ENCODE measurements around the gene UGT1A5.

The UGT1A5 gene

DNA sequence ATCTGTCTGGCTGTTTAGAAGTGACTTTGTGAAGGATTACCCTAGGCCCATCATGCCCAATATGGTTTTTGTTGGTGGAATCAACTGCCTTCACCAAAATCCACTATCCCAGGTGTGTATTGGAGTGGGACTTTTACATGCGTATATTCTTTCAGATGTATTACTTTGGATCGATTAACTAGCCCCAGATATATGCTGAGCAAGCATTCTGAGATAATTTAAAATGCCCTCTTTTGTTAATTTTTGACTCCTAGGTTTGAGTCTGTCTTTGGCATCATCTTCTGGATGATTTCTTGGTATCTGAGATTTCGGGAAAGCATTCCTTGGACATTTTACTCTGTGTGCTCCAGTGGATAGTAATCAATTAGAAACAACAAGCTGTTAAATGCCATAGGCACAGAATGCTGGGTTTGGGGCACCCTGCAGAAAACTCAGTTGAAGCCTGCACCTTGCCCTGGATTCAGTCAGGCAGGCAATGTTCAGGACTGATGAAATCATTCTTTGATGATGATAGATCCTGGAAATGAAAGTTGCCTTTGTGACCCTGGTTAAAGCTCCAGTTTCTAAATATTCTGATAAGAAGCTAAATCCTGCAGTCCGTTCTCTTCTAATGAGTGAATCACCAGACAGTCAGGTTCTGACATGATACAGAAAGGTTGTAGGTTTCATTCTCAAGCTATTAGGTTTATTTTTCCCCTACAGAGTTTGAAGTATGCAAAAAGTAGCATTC, 48.5 kb downstream of the UGT1A5 start:
- TF ChIP-seq, protein P1, sequence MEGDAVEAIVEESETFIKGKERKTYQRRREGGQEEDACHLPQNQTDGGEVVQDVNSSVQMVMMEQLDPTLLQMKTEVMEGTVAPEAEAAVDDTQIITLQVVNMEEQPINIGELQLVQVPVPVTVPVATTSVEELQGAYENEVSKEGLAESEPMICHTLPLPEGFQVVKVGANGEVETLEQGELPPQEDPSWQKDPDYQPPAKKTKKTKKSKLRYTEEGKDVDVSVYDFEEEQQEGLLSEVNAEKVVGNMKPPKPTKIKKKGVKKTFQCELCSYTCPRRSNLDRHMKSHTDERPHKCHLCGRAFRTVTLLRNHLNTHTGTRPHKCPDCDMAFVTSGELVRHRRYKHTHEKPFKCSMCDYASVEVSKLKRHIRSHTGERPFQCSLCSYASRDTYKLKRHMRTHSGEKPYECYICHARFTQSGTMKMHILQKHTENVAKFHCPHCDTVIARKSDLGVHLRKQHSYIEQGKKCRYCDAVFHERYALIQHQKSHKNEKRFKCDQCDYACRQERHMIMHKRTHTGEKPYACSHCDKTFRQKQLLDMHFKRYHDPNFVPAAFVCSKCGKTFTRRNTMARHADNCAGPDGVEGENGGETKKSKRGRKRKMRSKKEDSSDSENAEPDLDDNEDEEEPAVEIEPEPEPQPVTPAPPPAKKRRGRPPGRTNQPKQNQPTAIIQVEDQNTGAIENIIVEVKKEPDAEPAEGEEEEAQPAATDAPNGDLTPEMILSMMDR (IDR thresholded peaks at IDR 0.05; ENCODE audit: low read depth, low read length): no peak
- DNase-seq (ENCODE audit: extremely low read depth, low read depth): no peak

DNA sequence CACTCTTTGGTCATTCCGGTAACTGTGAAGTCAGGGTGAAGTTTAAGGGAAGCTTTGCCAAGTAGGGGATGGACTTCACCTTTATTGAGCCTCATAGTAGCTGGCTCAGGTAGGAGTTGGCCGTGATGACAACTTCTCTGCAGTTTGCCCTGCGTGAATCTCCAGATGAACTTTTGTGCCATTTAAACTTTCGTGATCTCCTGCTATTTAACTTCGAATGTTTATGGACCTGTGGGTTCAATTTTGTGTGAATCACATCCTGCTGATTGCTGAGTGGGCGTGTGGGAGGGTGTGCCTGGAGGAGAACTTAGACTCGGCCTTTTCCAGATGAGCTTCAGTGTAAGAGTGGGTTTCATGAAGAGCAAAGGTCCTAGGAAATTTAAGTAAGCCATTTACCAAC, 51.6 kb downstream of the UGT1A5 start:
- DNase-seq (ENCODE audit: extremely low read depth, low read depth): peak; percentile 20
- TF ChIP-seq, protein P1 (IDR thresholded peaks at IDR 0.05; ENCODE audit: low read depth, low read length): no peak

DNA sequence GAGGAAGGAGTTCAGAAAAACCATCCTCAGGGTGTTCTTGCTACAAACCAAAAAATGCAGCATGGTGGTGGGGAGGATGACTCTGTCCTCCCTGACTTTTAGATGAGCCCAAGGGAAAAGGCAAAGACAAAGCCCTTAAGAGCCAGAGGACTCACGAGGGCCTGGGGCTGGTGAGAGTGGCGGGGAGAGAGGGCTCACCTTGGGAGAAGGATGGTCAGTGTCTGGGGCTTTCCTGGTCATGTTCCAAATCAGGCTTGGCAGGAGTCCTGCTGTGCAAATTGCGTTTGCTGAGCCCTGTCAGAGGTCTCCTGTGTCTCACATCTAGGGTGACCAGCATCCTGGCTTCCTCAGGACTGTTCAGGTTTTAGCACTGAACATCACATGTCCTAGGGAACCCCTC, 52.1 kb downstream of the UGT1A5 start:
- no peak for DNase-seq (ENCODE audit: extremely low read depth, low read depth)
- TF ChIP-seq, protein P1 (IDR thresholded peaks at IDR 0.05; ENCODE audit: low read depth, low read length): no peak

DNA sequence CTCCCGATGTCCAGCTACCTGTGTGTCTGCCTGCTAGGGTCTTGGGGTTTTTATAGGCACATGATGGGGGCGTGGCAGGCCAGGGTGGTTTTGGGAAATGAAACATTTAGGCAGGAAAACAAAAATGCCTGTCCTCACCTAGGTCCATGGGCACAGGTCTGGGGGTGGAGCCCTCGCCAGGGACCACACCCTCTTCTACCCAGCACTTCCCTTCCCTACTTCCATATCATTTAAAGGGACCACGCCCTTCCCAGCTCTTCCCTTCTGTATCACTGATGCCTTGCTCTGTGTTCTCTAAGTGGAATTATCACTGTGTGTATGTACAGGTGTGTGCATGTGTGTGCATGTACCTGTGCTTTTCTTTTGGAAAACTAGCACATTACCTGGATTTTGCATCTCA, 53.7 kb downstream of the UGT1A5 start:
- TF ChIP-seq, protein P1 (IDR thresholded peaks at IDR 0.05; ENCODE audit: low read depth, low read length): no peak
- no peak for DNase-seq (ENCODE audit: extremely low read depth, low read depth)

DNA sequence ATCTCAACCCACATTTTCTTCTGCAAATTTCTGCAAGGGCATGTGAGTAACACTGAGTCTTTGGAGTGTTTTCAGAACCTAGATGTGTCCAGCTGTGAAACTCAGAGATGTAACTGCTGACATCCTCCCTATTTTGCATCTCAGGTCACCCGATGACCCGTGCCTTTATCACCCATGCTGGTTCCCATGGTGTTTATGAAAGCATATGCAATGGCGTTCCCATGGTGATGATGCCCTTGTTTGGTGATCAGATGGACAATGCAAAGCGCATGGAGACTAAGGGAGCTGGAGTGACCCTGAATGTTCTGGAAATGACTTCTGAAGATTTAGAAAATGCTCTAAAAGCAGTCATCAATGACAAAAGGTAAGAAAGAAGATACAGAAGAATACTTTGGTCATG, 55.4 kb downstream of the UGT1A5 start:
- DNase-seq (ENCODE audit: extremely low read depth, low read depth): no peak
- TF ChIP-seq, protein P1 (IDR thresholded peaks at IDR 0.05; ENCODE audit: low read depth, low read length): no peak

DNA sequence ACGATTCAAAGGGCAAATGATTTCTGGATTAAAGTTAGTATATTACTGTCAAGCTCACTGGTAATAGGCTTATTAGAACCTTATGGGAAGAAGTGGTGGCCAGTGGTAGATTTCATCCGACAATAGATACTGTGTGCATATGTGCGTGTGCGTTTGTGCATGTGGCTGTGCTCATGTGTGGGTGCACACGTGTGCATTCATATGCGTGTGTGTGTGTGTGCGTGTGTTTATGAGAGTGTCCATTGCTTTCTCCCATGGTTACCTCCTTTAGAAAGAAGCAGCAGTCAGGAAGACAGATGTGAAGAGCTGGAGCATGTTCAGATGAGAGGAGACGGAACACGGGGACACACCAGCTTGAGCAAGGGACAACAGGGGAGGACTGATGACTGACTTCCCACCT, 56.6 kb downstream of the UGT1A5 start:
- TF ChIP-seq, protein P1 (IDR thresholded peaks at IDR 0.05; ENCODE audit: low read depth, low read length): no peak
- no peak for DNase-seq (ENCODE audit: extremely low read depth, low read depth)

DNA sequence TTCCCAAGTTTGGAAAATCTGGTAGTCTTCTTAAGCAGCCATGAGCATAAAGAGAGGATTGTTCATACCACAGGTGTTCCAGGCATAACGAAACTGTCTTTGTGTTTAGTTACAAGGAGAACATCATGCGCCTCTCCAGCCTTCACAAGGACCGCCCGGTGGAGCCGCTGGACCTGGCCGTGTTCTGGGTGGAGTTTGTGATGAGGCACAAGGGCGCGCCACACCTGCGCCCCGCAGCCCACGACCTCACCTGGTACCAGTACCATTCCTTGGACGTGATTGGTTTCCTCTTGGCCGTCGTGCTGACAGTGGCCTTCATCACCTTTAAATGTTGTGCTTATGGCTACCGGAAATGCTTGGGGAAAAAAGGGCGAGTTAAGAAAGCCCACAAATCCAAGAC, 59.4 kb downstream of the UGT1A5 start:
- TF ChIP-seq, protein P1 (IDR thresholded peaks at IDR 0.05; ENCODE audit: low read depth, low read length): no peak
- DNase-seq (ENCODE audit: extremely low read depth, low read depth): no peak

Data from AG09319 (cell line).